Measurements from ENCODE around the gene GAREM1. TPM values are rescaled to one million over a fixed set of nuclear protein-coding genes. Genes with fewer than 3 reads are reported as not detected.

GAREM1 gene
- total RNA-seq, 1 experiment from 2014 or later, result 7.0 TPM

DNA sequence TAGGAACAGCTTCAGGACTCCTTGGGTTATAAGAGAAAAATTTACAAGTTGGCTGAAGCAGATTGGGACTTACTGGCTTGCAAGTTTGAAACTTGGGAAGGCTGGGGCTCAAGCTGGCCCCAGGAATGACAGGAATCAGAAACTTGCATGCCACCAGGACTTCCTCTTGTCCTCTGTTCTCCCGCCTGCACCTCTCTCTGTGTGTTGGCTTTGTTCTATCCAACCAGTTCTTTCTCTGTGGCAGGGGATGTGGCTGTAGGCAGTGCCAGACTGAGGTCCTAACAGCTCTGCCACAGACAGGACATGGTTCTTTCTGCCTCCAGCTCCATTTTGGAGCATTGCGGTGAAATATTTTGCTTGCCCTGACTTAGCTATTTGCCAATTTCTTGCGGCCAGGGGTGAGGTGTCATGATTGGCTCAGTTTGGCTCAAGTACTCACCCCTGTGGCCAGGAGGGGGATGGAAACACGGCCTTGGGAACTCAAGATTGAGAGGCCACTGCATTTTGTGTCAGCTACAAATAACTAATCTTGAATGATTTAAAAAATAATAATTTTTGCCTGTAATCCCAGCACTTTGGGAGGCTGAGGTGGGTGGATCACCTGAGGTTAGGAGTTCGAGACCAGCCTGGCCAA is 231.9 kb downstream of the GAREM1 start:
- Mint-ChIP-seq H3K27ac (peak overlapping the region; percentile 70; the same call in 1 of the 2 replicates), H3K4me1 (peaks cover 33% of the 10 kb centered on the region), H3K27me3 (ENCODE audit: low read depth) (no peaks in the 10 kb centered on the region), H3K36me3 (peaks cover 5% of the 10 kb centered on the region), H3K9me3 (peaks cover 11% of the 10 kb centered on the region), H3K4me3 (no peak overlapping the region)
- CTCF ChIA-PET, result interaction anchor here (0.5 to 2.5 kb wide), 16 partner anchors 10 to 313 kb away, joined by 3 to 26 read pairs (median 6); partner anchors contain the start of gene GAREM1
- POLR2A ChIA-PET, result no interaction called here
- ATAC-seq (peak; percentile 79), DNase-seq (ENCODE audit: low spot score) (peak; percentile 19)
- TF ChIP-seq, protein P1, sequence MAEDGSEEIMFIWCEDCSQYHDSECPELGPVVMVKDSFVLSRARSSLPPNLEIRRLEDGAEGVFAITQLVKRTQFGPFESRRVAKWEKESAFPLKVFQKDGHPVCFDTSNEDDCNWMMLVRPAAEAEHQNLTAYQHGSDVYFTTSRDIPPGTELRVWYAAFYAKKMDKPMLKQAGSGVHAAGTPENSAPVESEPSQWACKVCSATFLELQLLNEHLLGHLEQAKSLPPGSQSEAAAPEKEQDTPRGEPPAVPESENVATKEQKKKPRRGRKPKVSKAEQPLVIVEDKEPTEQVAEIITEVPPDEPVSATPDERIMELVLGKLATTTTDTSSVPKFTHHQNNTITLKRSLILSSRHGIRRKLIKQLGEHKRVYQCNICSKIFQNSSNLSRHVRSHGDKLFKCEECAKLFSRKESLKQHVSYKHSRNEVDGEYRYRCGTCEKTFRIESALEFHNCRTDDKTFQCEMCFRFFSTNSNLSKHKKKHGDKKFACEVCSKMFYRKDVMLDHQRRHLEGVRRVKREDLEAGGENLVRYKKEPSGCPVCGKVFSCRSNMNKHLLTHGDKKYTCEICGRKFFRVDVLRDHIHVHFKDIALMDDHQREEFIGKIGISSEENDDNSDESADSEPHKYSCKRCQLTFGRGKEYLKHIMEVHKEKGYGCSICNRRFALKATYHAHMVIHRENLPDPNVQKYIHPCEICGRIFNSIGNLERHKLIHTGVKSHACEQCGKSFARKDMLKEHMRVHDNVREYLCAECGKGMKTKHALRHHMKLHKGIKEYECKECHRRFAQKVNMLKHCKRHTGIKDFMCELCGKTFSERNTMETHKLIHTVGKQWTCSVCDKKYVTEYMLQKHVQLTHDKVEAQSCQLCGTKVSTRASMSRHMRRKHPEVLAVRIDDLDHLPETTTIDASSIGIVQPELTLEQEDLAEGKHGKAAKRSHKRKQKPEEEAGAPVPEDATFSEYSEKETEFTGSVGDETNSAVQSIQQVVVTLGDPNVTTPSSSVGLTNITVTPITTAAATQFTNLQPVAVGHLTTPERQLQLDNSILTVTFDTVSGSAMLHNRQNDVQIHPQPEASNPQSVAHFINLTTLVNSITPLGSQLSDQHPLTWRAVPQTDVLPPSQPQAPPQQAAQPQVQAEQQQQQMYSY (CRISPR knock-in tag; IDR thresholded peaks at IDR 0.05), result no peak
- no peak for TF ChIP-seq JAZF1 (CRISPR knock-in tag; IDR thresholded peaks at IDR 0.05)
- TF ChIP-seq, protein P2, sequence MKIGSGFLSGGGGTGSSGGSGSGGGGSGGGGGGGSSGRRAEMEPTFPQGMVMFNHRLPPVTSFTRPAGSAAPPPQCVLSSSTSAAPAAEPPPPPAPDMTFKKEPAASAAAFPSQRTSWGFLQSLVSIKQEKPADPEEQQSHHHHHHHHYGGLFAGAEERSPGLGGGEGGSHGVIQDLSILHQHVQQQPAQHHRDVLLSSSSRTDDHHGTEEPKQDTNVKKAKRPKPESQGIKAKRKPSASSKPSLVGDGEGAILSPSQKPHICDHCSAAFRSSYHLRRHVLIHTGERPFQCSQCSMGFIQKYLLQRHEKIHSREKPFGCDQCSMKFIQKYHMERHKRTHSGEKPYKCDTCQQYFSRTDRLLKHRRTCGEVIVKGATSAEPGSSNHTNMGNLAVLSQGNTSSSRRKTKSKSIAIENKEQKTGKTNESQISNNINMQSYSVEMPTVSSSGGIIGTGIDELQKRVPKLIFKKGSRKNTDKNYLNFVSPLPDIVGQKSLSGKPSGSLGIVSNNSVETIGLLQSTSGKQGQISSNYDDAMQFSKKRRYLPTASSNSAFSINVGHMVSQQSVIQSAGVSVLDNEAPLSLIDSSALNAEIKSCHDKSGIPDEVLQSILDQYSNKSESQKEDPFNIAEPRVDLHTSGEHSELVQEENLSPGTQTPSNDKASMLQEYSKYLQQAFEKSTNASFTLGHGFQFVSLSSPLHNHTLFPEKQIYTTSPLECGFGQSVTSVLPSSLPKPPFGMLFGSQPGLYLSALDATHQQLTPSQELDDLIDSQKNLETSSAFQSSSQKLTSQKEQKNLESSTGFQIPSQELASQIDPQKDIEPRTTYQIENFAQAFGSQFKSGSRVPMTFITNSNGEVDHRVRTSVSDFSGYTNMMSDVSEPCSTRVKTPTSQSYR (CRISPR knock-in tag; IDR thresholded peaks at IDR 0.05), result no peak
- TF ChIP-seq, protein P3, sequence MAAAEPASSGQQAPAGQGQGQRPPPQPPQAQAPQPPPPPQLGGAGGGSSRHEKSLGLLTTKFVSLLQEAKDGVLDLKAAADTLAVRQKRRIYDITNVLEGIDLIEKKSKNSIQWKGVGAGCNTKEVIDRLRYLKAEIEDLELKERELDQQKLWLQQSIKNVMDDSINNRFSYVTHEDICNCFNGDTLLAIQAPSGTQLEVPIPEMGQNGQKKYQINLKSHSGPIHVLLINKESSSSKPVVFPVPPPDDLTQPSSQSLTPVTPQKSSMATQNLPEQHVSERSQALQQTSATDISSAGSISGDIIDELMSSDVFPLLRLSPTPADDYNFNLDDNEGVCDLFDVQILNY (CRISPR knock-in tag; IDR thresholded peaks at IDR 0.05), result no peak
- TF ChIP-seq, protein P4, sequence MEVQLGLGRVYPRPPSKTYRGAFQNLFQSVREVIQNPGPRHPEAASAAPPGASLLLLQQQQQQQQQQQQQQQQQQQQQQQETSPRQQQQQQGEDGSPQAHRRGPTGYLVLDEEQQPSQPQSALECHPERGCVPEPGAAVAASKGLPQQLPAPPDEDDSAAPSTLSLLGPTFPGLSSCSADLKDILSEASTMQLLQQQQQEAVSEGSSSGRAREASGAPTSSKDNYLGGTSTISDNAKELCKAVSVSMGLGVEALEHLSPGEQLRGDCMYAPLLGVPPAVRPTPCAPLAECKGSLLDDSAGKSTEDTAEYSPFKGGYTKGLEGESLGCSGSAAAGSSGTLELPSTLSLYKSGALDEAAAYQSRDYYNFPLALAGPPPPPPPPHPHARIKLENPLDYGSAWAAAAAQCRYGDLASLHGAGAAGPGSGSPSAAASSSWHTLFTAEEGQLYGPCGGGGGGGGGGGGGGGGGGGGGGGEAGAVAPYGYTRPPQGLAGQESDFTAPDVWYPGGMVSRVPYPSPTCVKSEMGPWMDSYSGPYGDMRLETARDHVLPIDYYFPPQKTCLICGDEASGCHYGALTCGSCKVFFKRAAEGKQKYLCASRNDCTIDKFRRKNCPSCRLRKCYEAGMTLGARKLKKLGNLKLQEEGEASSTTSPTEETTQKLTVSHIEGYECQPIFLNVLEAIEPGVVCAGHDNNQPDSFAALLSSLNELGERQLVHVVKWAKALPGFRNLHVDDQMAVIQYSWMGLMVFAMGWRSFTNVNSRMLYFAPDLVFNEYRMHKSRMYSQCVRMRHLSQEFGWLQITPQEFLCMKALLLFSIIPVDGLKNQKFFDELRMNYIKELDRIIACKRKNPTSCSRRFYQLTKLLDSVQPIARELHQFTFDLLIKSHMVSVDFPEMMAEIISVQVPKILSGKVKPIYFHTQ (CRISPR knock-in tag; IDR thresholded peaks at IDR 0.05), result no peak
- no peak for TF ChIP-seq ZNF423 (CRISPR knock-in tag; IDR thresholded peaks at IDR 0.05)
- no peak for TF ChIP-seq ETV6 (CRISPR knock-in tag; IDR thresholded peaks at IDR 0.05)
- TF ChIP-seq ZNF317 (CRISPR knock-in tag; IDR thresholded peaks at IDR 0.05; ENCODE audit: borderline replicate concordance, low read depth), result no peak
- TF ChIP-seq, protein P5, sequence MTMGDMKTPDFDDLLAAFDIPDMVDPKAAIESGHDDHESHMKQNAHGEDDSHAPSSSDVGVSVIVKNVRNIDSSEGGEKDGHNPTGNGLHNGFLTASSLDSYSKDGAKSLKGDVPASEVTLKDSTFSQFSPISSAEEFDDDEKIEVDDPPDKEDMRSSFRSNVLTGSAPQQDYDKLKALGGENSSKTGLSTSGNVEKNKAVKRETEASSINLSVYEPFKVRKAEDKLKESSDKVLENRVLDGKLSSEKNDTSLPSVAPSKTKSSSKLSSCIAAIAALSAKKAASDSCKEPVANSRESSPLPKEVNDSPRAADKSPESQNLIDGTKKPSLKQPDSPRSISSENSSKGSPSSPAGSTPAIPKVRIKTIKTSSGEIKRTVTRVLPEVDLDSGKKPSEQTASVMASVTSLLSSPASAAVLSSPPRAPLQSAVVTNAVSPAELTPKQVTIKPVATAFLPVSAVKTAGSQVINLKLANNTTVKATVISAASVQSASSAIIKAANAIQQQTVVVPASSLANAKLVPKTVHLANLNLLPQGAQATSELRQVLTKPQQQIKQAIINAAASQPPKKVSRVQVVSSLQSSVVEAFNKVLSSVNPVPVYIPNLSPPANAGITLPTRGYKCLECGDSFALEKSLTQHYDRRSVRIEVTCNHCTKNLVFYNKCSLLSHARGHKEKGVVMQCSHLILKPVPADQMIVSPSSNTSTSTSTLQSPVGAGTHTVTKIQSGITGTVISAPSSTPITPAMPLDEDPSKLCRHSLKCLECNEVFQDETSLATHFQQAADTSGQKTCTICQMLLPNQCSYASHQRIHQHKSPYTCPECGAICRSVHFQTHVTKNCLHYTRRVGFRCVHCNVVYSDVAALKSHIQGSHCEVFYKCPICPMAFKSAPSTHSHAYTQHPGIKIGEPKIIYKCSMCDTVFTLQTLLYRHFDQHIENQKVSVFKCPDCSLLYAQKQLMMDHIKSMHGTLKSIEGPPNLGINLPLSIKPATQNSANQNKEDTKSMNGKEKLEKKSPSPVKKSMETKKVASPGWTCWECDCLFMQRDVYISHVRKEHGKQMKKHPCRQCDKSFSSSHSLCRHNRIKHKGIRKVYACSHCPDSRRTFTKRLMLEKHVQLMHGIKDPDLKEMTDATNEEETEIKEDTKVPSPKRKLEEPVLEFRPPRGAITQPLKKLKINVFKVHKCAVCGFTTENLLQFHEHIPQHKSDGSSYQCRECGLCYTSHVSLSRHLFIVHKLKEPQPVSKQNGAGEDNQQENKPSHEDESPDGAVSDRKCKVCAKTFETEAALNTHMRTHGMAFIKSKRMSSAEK (CRISPR knock-in tag; IDR thresholded peaks at IDR 0.05; ENCODE audit: borderline replicate concordance), result no peak
- no peak for TF ChIP-seq OVOL2 (CRISPR knock-in tag; IDR thresholded peaks at IDR 0.05; ENCODE audit: borderline replicate concordance)
- TF ChIP-seq SMAD3 (CRISPR knock-in tag; IDR thresholded peaks at IDR 0.05; ENCODE audit: borderline replicate concordance), result no peak
- no peak for TF ChIP-seq EMX1 (CRISPR knock-in tag; IDR thresholded peaks at IDR 0.05)
- TF ChIP-seq ZNF263 (CRISPR knock-in tag; IDR thresholded peaks at IDR 0.05; ENCODE audit: low read depth), result no peak
- TF ChIP-seq NFE2L1 (CRISPR knock-in tag; IDR thresholded peaks at IDR 0.05), result no peak
